GM12878 (cell line): ENCODE measurements around the gene DGKB. TPM values are rescaled to one million over a fixed set of nuclear protein-coding genes. Genes with fewer than 3 reads are reported as not detected.
A peak's percentile ranks its signal among the peaks of the same experiment; 100 is the strongest.

Experiments used
- ATAC-seq: fragments of 200-7000 bp; cut with Tn5 transposase; 3 replicates; pipeline ENCODE4 v1.9.1; 2020; ENCODE audit warnings: mild to moderate bottlenecking, moderate library complexity
- BruUV-seq: library from RNA; stranded (reverse); fragments of 400-500 nt; replicated peaks from 2 replicates; lab custom pipeline; 2021; lab: Mats Ljungman, UMichigan
- CTCF ChIA-PET: fragments of 300-600 bp; sonication (Branson Sonifier 250); formaldehyde crosslinking; extraction: SDS; loops from one replicate; lab custom pipeline; 2021; ENCODE audit warnings: inconsistent platforms; lab: Yijun Ruan, JAX
- POLR2A ChIA-PET: fragments of 350-600 bp; formaldehyde crosslinking; extraction: SDS; loops from one replicate; lab custom pipeline; 2021; ENCODE audit warnings: inconsistent platforms; lab: Charles Lee
- RAD21 ChIA-PET: fragments of 300-600 bp; sonication (Branson Sonifier 250); formaldehyde crosslinking; loops from one replicate; lab custom pipeline; 2023; ENCODE audit warnings: antibody characterized with exemption; ENCODE audit not compliant: unreplicated experiment; lab: Charles Lee
- SMC1A ChIA-PET: fragments of 300-600 bp; sonication (Branson Sonifier 250); formaldehyde crosslinking; loops from one replicate; lab custom pipeline; 2023; ENCODE audit not compliant: unreplicated experiment, uncharacterized antibody; lab: Charles Lee
- DNase-seq: peaks from one replicate; pipeline ENCODE4 v3.0.0-alpha.2; 2011; ENCODE audit warnings: low read depth, low spot score
- FAIRE-seq: peaks from 3 replicates; lab custom pipeline; 2011; peaks lifted over from hg19 to GRCh38; lab: Jason Lieb, UNC
- H2AFZ ChIP-seq: 2 replicates; pipeline ENCODE4 v1.6.0; 2011; ENCODE audit warnings: low read depth, low read length, control low read depth; ENCODE audit not compliant: control insufficient read depth
- H3K27ac ChIP-seq: 2 replicates; pipeline ENCODE4 v1.5.1; 2011; ENCODE audit warnings: control low read depth; ENCODE audit not compliant: control insufficient read depth, insufficient read depth
- H3K27me3 ChIP-seq, 2 experiments: replicated peaks in 1 of 2; 2 replicates each; pipeline versions ENCODE4 v1.6.0 to v1.6.1; 2011; ENCODE audit warnings: low read length in 1 of 2; ENCODE audit not compliant: control insufficient read depth in 2 of 2, insufficient read depth in 2 of 2
- H3K36me3 ChIP-seq, 2 experiments: 2 replicates each; pipeline ENCODE4 v1.5.1; 2011; ENCODE audit warnings: low read length in 1 of 2; ENCODE audit not compliant: control insufficient read depth in 2 of 2, insufficient read depth in 2 of 2
- H3K4me1 ChIP-seq: 2 replicates; pipeline ENCODE4 v1.6.1; 2011; ENCODE audit warnings: mild to moderate bottlenecking, low read length, moderate library complexity, mixed read lengths; ENCODE audit not compliant: control insufficient read depth, insufficient read depth
- H3K4me2 ChIP-seq: 2 replicates; pipeline ENCODE4 v1.6.0; 2011; ENCODE audit warnings: control low read depth; ENCODE audit not compliant: control insufficient read depth, insufficient read depth
- H3K4me3 ChIP-seq: fragments of 200-600 bp; sonication (generic); 2 replicates; pipeline ENCODE4 v1.5.1; 2016
- H3K79me2 ChIP-seq: 2 replicates; pipeline ENCODE4 v1.6.0; 2011; ENCODE audit warnings: low read length; ENCODE audit not compliant: control insufficient read depth, insufficient read depth
- H3K9ac ChIP-seq: 2 replicates; pipeline ENCODE4 v1.8.0; 2011; ENCODE audit warnings: low read length, control low read depth, mixed read lengths; ENCODE audit not compliant: control insufficient read depth, insufficient read depth
- H3K9me3 ChIP-seq: replicated peaks from 3 replicates; pipeline ENCODE4 v1.5.1; 2011; ENCODE audit warnings: mild to moderate bottlenecking, low read length; ENCODE audit not compliant: control insufficient read depth, insufficient read depth
- H4K20me1 ChIP-seq: 2 replicates; pipeline ENCODE4 v1.6.0; 2011; ENCODE audit not compliant: control insufficient read depth, insufficient read depth
- ATF7 ChIP-seq: fragments of 450-650 bp; IDR thresholded peaks from 2 replicates; pipeline ENCODE4 v1.6.1; 2016; ENCODE audit warnings: low read depth, mild to moderate bottlenecking
- BHLHE40 ChIP-seq, 2 experiments: fragments of 450-650 bp in 1 of 2; IDR thresholded peaks; 2 replicates each; pipeline ENCODE4 v1.6.1; 2011 to 2017; ENCODE audit warnings: low read depth in 2 of 2, borderline replicate concordance in 1 of 2, improper control_type of control experiment in 1 of 2, low read length in 1 of 2, mild to moderate bottlenecking in 1 of 2
- CREB1 ChIP-seq: IDR thresholded peaks from 2 replicates; pipeline ENCODE4 v1.6.1; 2012; ENCODE audit warnings: low read depth, mild to moderate bottlenecking, inconsistent platforms
- NFIC ChIP-seq: IDR thresholded peaks from 2 replicates; pipeline ENCODE4 v1.6.1; 2012; ENCODE audit warnings: low read depth, mild to moderate bottlenecking, inconsistent platforms, low read length, moderate library complexity
- NR2C2 ChIP-seq: IDR thresholded peaks from 2 replicates; pipeline ENCODE4 v1.6.1; 2011; ENCODE audit warnings: borderline replicate concordance, low read depth; ENCODE audit not compliant: control insufficient read depth, insufficient read length
- NR2F1 ChIP-seq: fragments of 450-650 bp; conservative IDR thresholded peaks from 2 replicates; pipeline ENCODE4 v1.6.1; 2017; ENCODE audit warnings: mild to moderate bottlenecking
- ZNF217 ChIP-seq: fragments of 450-650 bp; IDR thresholded peaks from 2 replicates; pipeline ENCODE4 v1.6.1; 2017; ENCODE audit warnings: antibody characterized with exemption, mild to moderate bottlenecking
- ZNF24 ChIP-seq: fragments of 450-650 bp; IDR thresholded peaks from 2 replicates; pipeline ENCODE4 v1.6.1; 2017; ENCODE audit warnings: antibody characterized with exemption, mild to moderate bottlenecking
- ZZZ3 ChIP-seq: IDR thresholded peaks from 2 replicates; pipeline ENCODE4 v1.6.1; 2011; ENCODE audit warnings: low read depth; ENCODE audit not compliant: control insufficient read depth, insufficient read length
- WGBS: methylation state at CpG from one replicate; pipeline ENCODE4 v1.1.6; 2016; ENCODE audit warnings: low lambda C conversion rate; ENCODE audit not compliant: insufficient replicate concordance, insufficient coverage; ENCODE audit errors: missing lambda C conversion rate; 5-methylcytosine and 5-hydroxymethylcytosine counted together
- in situ Hi-C: fragments of 300-500 bp; cut with MboI; formaldehyde crosslinking; loops from 9 replicates; pipeline ENCODE4 v1.14.3; 2018; ENCODE audit warnings: mixed read lengths
- intact Hi-C: fragments of 100-400 bp; cut with micrococcal nuclease; formaldehyde crosslinking; loops from one replicate; pipeline ENCODE4 v1.14.2; 2022; ENCODE audit not compliant: unreplicated experiment
- polyA plus RNA-seq, 11 experiments: library from polyadenylated mRNA; depleted of rRNA in 4 of 11; unstranded in 6 of 11; stranded (reverse) in 5 of 11; fragments of >200 nt; fragmentation: Nextera tagmentation in 4 of 11; fragmentation: Illumina TruSeq in 1 of 11; extraction: Ambion mirVana in 4 of 11; extraction: Trizol in 1 of 11; gene quantifications; 1 replicate in 1 of 11; 2 replicates in 10 of 11; pipeline versions ENCODE4 v1.2.1 to v1.2.3, GENCODE V29; 2011 to 2016; ENCODE audit warnings: inconsistent platforms in 2 of 11, missing spikeins in 2 of 11, low read depth in 1 of 11
- total RNA-seq, 4 experiments: library from RNA; depleted of rRNA in 3 of 4; stranded (reverse); fragments of >200 nt in 3 of 4; fragmentation: Illumina TruSeq in 1 of 4; extraction: Trizol in 1 of 4; gene quantifications; 2 replicates each; pipeline versions ENCODE4 v1.2.1 to v1.2.3, GENCODE V29; 2013 to 2021
- TF ChIP-seq, protein P1 (sequence below): IDR thresholded peaks from 2 replicates; pipeline ENCODE4 v1.6.1; 2012; ENCODE audit warnings: low read depth, low read length, improper control_type of control experiment
- TF ChIP-seq, protein P2 (sequence below): IDR thresholded peaks from 2 replicates; pipeline ENCODE4 v1.6.1; 2011; ENCODE audit warnings: low read depth, low read length, improper control_type of control experiment, borderline replicate concordance

The DGKB gene
- total and polyA plus RNA-seq, 10 of the 15 experiments (the other 5 are each of a cell fraction or from before 2014, with no cell fraction given): 0.02 to 0.10 (median 0.04) TPM; not detected in 6

DNA sequence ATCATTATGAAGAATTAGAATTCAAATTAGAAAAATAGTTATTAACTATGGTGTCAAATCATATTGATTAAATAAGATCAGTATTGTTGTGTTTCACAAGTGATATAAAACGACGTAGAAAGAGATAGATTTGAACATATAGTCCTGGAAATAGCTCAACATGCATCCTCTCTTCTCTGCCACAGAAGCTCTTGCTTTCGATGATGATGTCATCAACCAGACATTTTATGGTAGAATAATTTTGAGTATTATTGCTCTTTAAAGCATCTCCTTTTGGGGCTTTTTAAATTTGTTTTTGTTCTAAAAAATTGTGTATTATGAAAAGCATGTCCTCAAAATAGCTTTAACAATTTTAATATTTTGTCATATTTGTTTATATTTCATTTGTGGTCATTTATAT lies 95.0 kb downstream of the DGKB start:
- RAD21 ChIA-PET: no interaction called here
- POLR2A ChIA-PET: no interaction called here

DNA sequence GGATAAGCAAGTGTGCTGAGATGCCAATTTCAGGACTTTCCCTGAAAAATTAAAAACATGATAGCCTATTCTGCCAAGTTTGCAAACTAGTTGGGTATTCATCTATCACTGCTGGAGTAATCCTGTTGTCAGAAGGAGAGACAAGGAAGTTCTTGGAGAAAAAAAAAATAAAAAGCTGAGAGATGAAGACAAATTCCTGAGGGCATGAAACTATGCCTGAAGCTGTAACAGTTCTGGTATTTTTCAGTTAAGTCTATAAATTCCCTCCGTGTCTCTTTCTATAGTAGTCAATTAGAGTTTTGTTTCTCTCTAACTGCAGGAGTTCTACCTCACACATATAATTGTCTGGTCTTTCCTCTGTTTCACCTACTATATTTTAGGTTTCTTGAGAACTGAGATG lies 95.7 kb downstream of the DGKB start:
- intact Hi-C loops (no loop called here), in situ Hi-C loops (no loop called here)
- ATAC-seq: no peak
- no peaks in the 10 kb centered on the region for H3K4me1 ChIP-seq
- SMC1A ChIA-PET: interaction anchor here (1.8 kb wide), 1 partner anchor 9 kb away, joined by 4 read pairs; no protein-coding TSS in a partner anchor
- H3K27ac ChIP-seq: no peak overlapping the region
- no TSS peak for BruUV-seq
- no peaks in the 10 kb centered on the region for H3K27me3 ChIP-seq
- no peak overlapping the region for H2AFZ ChIP-seq
- no peak overlapping the region for H3K9ac ChIP-seq
- CTCF ChIA-PET: interaction anchor here (1.3 to 1.4 kb wide), 2 partner anchors 9 to 10 kb away, joined by 3 to 5 read pairs; no protein-coding TSS in a partner anchor
- H4K20me1 ChIP-seq: no peaks in the 10 kb centered on the region
- POLR2A ChIA-PET: no interaction called here
- no peak overlapping the region for H3K4me2 ChIP-seq
- 35% methylated on average over 1 of the region's 1 CpG for WGBS
- no peaks in the 10 kb centered on the region for H3K36me3 ChIP-seq
- H3K79me2 ChIP-seq: no peaks in the 10 kb centered on the region
- RAD21 ChIA-PET: no interaction called here
- H3K4me3 ChIP-seq: no peak overlapping the region
- no peak for FAIRE-seq
- no peak for DNase-seq
- no peaks in the 10 kb centered on the region for H3K9me3 ChIP-seq
- TF ChIP-seq NR2F1: no peak
- TF ChIP-seq NFIC: no peak
- TF ChIP-seq, protein P1, sequence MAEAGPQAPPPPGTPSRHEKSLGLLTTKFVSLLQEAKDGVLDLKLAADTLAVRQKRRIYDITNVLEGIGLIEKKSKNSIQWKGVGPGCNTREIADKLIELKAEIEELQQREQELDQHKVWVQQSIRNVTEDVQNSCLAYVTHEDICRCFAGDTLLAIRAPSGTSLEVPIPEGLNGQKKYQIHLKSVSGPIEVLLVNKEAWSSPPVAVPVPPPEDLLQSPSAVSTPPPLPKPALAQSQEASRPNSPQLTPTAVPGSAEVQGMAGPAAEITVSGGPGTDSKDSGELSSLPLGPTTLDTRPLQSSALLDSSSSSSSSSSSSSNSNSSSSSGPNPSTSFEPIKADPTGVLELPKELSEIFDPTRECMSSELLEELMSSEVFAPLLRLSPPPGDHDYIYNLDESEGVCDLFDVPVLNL: no peak
- TF ChIP-seq, protein P2, sequence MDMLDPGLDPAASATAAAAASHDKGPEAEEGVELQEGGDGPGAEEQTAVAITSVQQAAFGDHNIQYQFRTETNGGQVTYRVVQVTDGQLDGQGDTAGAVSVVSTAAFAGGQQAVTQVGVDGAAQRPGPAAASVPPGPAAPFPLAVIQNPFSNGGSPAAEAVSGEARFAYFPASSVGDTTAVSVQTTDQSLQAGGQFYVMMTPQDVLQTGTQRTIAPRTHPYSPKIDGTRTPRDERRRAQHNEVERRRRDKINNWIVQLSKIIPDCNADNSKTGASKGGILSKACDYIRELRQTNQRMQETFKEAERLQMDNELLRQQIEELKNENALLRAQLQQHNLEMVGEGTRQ: no peak
- TF ChIP-seq CREB1: no peak
- TF ChIP-seq ZNF24: no peak
- no peak for TF ChIP-seq BHLHE40 (IDR thresholded peaks at IDR 0.05; ENCODE audit: borderline replicate concordance in 1 of 2, low read depth in 2 of 2, low read length in 1 of 2)
- TF ChIP-seq ZZZ3: no peak
- TF ChIP-seq ZNF217: no peak

More for the DNA sequence above, 95.0 kb downstream of the DGKB start:
- TF ChIP-seq NR2C2 (no peak), ATF7 (0 out of 2 replicates have a peak, but pooled peaks have one; percentile 29)
- TF ChIP-seq, all 136 proteins: peak for 1
- SMC1A ChIA-PET: interaction anchor here (1.2 to 1.8 kb wide), 2 partner anchors 10 to 209 kb away, joined by 3 to 4 read pairs; no protein-coding TSS in a partner anchor
- no peaks in the 10 kb centered on the region for H3K27me3 ChIP-seq
- intact Hi-C loops: no loop called here
- in situ Hi-C loops: no loop called here
- CTCF ChIA-PET: interaction anchor here (1.3 to 1.4 kb wide), 2 partner anchors 9 to 11 kb away, joined by 3 to 5 read pairs; no protein-coding TSS in a partner anchor
- no peaks in the 10 kb centered on the region for H4K20me1 ChIP-seq
- no peaks in the 10 kb centered on the region for H3K4me1 ChIP-seq
- no peaks in the 10 kb centered on the region for H3K36me3 ChIP-seq
- H2AFZ ChIP-seq: no peak overlapping the region
- FAIRE-seq (no peak), DNase-seq (no peak), ATAC-seq (no peak)
- no peak overlapping the region for H3K4me2 ChIP-seq
- H3K4me3 ChIP-seq: no peak overlapping the region
- H3K9me3 ChIP-seq: no peaks in the 10 kb centered on the region
- BruUV-seq: no TSS peak
- no peak overlapping the region for H3K9ac ChIP-seq
- 9% methylated on average over 3 of the region's 3 CpGs for WGBS
- no peak overlapping the region for H3K27ac ChIP-seq
- no peaks in the 10 kb centered on the region for H3K79me2 ChIP-seq
